Subcutaneous preadipocyte (primary cell): ENCODE results near the gene PLEKHH3. TPM values are rescaled to one million over a fixed set of nuclear protein-coding genes. Genes with fewer than 3 reads are reported as not detected.

Source experiments
- small RNA-seq: library from RNA; depleted of rRNA; stranded (forward); fragments of <200 nt; gene quantifications from one replicate; pipeline ENCODE3, GENCODE V24; 2012
- total RNA-seq: library from RNA; depleted of rRNA; stranded (reverse); fragments of >200 nt; gene quantifications from 2 replicates; pipeline ENCODE4 v1.2.3, GENCODE V29; 2012

The PLEKHH3 gene, protein sequence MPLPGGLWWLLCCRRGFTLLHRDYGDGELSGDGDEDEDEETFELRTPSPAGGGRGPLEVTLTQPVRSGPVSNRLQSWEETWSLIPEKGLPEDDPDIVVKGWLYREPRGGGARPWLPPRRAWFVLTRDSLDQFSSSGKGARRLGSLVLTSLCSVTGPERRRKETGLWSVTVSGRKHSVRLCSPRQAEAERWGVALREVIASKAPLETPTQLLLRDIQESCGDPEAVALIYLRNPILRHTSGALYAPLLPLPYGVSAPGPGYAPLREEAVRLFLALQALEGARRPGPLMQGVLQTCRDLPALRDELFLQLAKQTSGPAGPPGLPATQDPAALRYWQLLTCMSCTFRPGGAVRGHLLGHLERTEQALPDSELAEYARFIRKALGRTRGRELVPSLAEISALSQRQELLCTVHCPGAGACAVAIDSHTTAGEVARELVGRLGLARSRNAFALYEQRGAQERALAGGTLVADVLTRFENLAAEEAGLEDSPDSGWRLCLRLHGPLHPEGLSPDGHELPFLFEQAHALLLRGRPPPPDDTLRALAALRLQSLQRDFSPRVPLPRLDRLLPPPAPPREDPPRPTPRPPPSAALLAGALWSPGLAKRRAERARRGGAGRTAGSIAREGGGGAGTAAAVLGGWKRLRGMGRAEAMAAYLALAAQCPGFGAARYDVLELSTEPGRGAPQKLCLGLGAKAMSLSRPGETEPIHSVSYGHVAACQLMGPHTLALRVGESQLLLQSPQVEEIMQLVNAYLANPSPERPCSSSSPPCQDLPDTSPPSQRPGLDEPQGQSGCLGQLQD
- 11.8 and 12.9 TPM in 2 replicates for total RNA-seq

DNA sequence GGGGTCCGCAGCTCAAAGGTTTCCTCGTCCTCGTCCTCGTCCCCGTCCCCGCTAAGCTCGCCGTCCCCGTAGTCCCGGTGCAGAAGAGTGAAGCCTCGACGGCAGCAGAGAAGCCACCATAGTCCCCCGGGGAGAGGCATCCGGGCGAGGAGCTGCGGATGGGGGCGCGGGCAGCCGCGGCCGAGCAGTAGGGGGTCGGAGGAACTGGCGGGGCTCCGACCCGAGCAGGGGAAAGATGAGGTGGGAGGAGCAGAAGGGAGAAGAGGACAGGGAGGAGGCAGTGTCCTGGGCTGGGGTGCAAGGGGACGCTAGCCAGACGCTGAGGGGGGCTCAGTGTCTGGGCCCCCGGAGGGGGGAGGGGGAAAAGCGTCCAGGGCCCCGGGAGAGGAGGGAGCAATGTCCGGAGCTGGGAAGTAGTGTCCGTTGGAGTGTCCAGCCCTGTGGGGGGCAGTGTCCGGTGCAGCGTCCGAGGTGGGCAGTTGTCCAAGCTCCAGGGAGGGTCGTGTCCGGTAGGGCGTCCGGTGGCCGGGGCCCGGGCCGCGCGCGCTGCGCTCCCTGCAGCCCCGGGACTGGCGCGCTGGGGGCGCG, at the start of gene PLEKHH3:
Gene PLEKHH3, minus strand, starts transcription at position 571 of the 588 bp plus-strand sequence. Its CDS starts 431 bp downstream, at position 140.

DNA sequence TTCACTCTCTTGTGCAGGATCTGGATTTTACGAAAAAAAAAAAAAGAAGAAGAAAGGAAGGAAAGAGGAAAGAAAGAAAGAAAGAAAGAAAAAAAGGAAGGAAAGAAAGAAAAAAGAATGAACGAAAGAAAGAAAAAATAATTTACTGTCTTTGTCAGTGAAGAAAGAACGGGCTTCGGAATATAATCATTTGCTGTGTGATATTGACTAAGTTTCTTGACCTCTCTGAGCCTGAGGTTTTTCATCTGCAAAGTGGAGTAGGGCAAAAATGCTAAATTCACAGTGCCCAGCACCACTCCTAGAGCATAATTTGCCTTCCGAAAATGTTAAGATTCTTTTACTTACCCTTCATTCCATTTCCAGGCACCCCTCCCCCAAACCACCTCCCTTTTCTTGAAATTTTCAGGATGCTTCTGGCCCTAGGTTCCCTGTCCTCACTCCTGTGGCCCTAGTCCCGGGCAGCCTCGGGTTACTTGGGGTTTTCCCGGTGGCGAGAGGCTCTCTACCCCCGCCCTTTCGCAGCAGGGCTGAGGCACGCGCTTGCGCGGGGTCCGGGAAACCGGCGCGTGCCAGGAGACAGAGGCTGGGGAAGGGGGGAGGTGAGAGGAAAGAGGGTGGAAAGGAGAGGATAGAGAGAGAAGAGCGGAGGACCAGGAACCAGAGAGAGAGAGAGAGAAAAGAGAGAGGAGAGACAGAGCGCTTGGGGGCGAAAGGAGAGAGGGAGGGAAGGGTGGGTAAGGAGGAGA, 5.4 kb upstream of the PLEKHH3 start, which contains the start of gene CNTNAP1:
Gene CNTNAP1, plus strand, starts transcription at position 556 of the 746 bp plus-strand sequence. CDS start 299 bp downstream, outside the sequence.

DNA sequence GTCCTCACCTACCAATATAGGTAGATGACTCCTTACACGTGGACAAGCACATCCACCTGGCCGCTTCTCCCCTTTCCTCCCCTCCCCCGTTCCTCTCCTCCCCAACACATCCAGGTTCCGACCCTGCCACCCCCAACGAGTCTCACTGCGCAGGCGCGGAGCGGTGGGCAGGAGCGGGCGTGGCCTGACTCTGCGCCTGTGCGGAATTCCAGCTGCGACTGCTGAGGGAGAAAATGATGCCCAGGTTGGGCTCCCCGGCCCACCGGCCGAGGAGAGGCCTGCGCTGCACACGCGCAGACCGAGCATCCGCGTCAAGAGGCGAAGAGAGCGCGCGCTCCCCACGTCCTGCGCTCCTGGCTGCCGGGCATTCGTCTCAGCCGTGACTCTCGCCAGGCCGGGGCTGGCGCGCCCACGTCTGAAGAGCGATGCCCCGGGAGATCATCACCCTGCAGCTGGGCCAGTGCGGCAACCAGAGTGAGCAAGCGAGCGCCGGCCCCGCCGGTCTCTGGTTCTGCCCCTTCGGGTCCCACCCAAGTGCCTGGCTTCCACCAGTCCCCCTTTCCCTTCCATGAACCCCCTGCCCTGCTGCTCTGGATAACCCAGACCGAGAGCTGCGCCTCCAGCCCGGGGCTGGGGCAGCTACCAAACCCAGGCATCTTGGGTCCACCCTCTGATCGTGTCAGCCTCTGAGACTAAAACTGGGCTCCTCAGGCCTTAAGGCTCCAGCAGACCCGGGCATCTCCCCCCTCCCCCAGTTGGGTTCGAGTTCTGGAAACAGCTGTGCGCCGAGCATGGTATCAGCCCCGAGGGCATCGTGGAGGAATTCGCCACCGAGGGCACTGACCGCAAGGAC, 17.5 kb downstream of the PLEKHH3 start, which contains the start of gene TUBG2:
Gene TUBG2, plus strand, starts transcription at position 206 of the 853 bp plus-strand sequence. Its CDS starts 220 bp downstream, at position 426.

Small RNAs within 50 kb of the gene (small RNA-seq; reads per million reads assigned to genes)
- not detected for gene MIR6780A

Other genes starting within 250 kb of the PLEKHH3 start
- gene ATP6V0A1, start 218.1 kb downstream of the PLEKHH3 start, total RNA-seq, result 59.9 and 60.8 TPM in 2 replicates
- 25.4 and 29.1 TPM in 2 replicates for gene NAGLU, start 140.8 kb downstream of the PLEKHH3 start, total RNA-seq
- 1.5 and 4.3 TPM in 2 replicates for gene HSD17B1, start 124.1 kb downstream of the PLEKHH3 start, total RNA-seq
- 16.9 and 26.0 TPM in 2 replicates for gene COASY, start 114.8 kb downstream of the PLEKHH3 start, total RNA-seq
- 37.5 and 47.7 TPM in 2 replicates for gene MLX, start 109.9 kb downstream of the PLEKHH3 start, total RNA-seq
- gene PSMC3IP, start 99.3 kb downstream of the PLEKHH3 start, total RNA-seq, result 5.1 and 8.0 TPM in 2 replicates
- gene RETREG3, start 67.6 kb downstream of the PLEKHH3 start, total RNA-seq, result 41.5 and 53.2 TPM in 2 replicates
- gene TUBG1, start 67.3 kb downstream of the PLEKHH3 start, total RNA-seq, result 55.9 and 60.2 TPM in 2 replicates
- gene TUBG2, start 17.7 kb downstream of the PLEKHH3 start, total RNA-seq, result 12.9 TPM in 2 replicates
- gene CCR10, start 4.8 kb upstream of the PLEKHH3 start, total RNA-seq, result 2.2 and 3.9 TPM in 2 replicates
- gene CNTNAP1, start 5.5 kb upstream of the PLEKHH3 start, total RNA-seq, result 15.8 and 16.8 TPM in 2 replicates
- gene EZH1, start 68.0 kb upstream of the PLEKHH3 start, total RNA-seq, result 26.5 and 26.6 TPM in 2 replicates
- 0.73 TPM in 1 of 2 replicates, not detected in the other for gene RAMP2, start 84.2 kb upstream of the PLEKHH3 start, total RNA-seq
- gene VPS25, start 96.5 kb upstream of the PLEKHH3 start, total RNA-seq, result 50.6 and 55.1 TPM in 2 replicates
- gene WNK4, start 103.6 kb upstream of the PLEKHH3 start, total RNA-seq, result 0.59 TPM in 1 of 2 replicates, not detected in the other
- 54.0 and 61.0 TPM in 2 replicates for gene COA3, start 121.7 kb upstream of the PLEKHH3 start, total RNA-seq
- gene CNTD1, start 121.9 kb upstream of the PLEKHH3 start, total RNA-seq, result not detected in 2 replicates
- 63.6 and 66.3 TPM in 2 replicates for gene BECN1, start 147.3 kb upstream of the PLEKHH3 start, total RNA-seq
- 101 and 117 TPM in 2 replicates for gene PSME3, start 156.4 kb upstream of the PLEKHH3 start, total RNA-seq
- gene AOC2, start 167.6 kb upstream of the PLEKHH3 start, total RNA-seq, result 0.73 and 1.4 TPM in 2 replicates
- gene AOC3, start 174.2 kb upstream of the PLEKHH3 start, total RNA-seq, result 0.20 and 0.37 TPM in 2 replicates
- not detected in 2 replicates for gene G6PC1, start 223.8 kb upstream of the PLEKHH3 start, total RNA-seq